MM.1S (cell line): Measurements from ENCODE around the gene SPNS2.

Experiments
- DNase-seq: peaks from one replicate; pipeline ENCODE4 v3.0.0-alpha.2; 2015
- H2AFZ ChIP-seq: fragments of 300-600 bp; sonication (generic); 2 replicates; pipeline ENCODE4 v1.6.0; 2016; ENCODE audit warnings: antibody characterized with exemption, low read length
- H3F3A ChIP-seq: fragments of 300-600 bp; sonication (generic); 2 replicates; pipeline ENCODE4 v1.6.1; 2016; ENCODE audit warnings: mild to moderate bottlenecking, antibody characterized with exemption, low read length, moderate library complexity, mixed read lengths; ENCODE audit not compliant: insufficient read depth
- H3K27ac ChIP-seq: fragments of 300-600 bp; sonication (generic); 2 replicates; pipeline ENCODE4 v1.5.1; 2016; ENCODE audit warnings: mild to moderate bottlenecking, low read length
- H3K27me3 ChIP-seq: fragments of 300-600 bp; sonication (generic); replicated peaks from 2 replicates; pipeline ENCODE4 v1.6.0; 2016; ENCODE audit warnings: low read length; ENCODE audit not compliant: insufficient read depth
- H3K36me3 ChIP-seq: fragments of 300-600 bp; sonication (generic); replicated peaks from 2 replicates; pipeline ENCODE4 v1.6.1; 2016; ENCODE audit warnings: mild to moderate bottlenecking, low read length, mixed read lengths; ENCODE audit not compliant: insufficient read depth
- H3K4me1 ChIP-seq: fragments of 300-600 bp; sonication (generic); 2 replicates; pipeline ENCODE4 v1.6.1; 2016; ENCODE audit warnings: low read length, mixed read lengths
- H3K4me2 ChIP-seq: fragments of 300-600 bp; sonication (generic); 2 replicates; pipeline ENCODE4 v1.6.0; 2016; ENCODE audit warnings: low read depth, low read length
- H3K4me3 ChIP-seq: fragments of 300-600 bp; sonication (generic); 2 replicates; pipeline ENCODE4 v1.5.1; 2016; ENCODE audit warnings: low read length, mixed read lengths
- H3K79me2 ChIP-seq: fragments of 300-600 bp; sonication (generic); 2 replicates; pipeline ENCODE4 v1.6.1; 2016; ENCODE audit warnings: mixed run types, low read length, mixed read lengths
- H3K9ac ChIP-seq: fragments of 300-600 bp; sonication (generic); 2 replicates; pipeline ENCODE4 v1.6.1; 2016; ENCODE audit warnings: low read length, mixed read lengths
- H3K9me2 ChIP-seq: fragments of 300-600 bp; sonication (generic); replicated peaks from 2 replicates; pipeline ENCODE4 v1.6.1; 2016; ENCODE audit warnings: mild to moderate bottlenecking, low read length, mixed read lengths; ENCODE audit not compliant: insufficient read depth
- H3K9me3 ChIP-seq: fragments of 300-600 bp; sonication (generic); replicated peaks from 2 replicates; pipeline ENCODE4 v1.6.1; 2016; ENCODE audit warnings: mild to moderate bottlenecking, low read length, mixed read lengths; ENCODE audit not compliant: insufficient read depth
- H4K20me1 ChIP-seq: fragments of 300-600 bp; sonication (generic); 2 replicates; pipeline ENCODE4 v1.6.1; 2016; ENCODE audit warnings: mild to moderate bottlenecking, low read length, moderate library complexity, mixed read lengths; ENCODE audit not compliant: insufficient read depth
- EZH2 ChIP-seq: fragments of 300-600 bp; sonication (generic); optimal IDR thresholded peaks from 2 replicates; pipeline ENCODE3; 2017; ENCODE audit warnings: low read depth, mild to moderate bottlenecking, antibody characterized with exemption, low read length, mixed read lengths
- EZH2phosphoT487 ChIP-seq: fragments of 300-600 bp; sonication (generic); IDR thresholded peaks from 2 replicates; pipeline ENCODE4 v1.6.1; 2018; ENCODE audit warnings: antibody characterized with exemption, low read length
- TF ChIP-seq, protein P1 (sequence below): fragments of 300-600 bp; sonication (generic); IDR thresholded peaks from 2 replicates; pipeline ENCODE4 v1.5.1; 2016; ENCODE audit warnings: antibody characterized with exemption, low read length, mixed read lengths

SPNS2 gene

DNA sequence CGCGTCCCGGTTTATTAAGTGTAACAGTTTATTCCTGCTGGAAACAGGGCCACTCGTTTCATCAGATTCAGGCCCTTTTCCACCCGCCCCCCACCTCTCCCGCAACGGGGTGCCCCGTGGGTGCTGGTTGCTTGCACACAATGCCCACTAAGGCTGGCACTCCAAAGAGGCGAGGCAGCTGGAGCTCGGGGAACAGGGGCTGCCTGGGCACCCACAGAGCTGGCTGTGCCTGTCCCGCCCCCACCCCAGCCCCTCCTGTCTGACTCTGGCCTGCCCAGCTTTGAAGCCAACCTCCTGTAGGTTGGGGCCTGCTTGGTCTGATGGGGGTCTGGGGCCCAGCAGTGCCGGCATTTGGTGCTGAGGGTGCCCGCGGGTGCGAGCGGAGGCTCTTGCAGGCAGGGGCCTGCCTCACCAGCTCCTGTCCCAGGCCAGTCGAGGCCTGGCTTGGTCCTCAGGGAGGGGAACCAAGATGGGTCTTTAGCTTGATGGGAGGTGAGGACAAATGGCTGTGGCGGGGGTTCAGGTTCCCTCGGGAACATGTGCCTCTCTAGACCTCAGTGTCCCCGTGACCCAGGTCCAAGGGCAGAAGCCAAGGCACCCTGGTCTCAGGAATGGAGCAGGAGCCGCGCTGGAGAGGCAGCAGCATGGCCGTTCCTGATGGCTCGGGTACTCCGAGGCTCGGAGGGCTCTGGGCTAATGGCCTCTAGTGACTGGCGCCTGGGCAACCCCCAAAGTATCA, 36.4 kb downstream of the SPNS2 start:
- Histone ChIP-seq H3K9me3 (no peaks in the 10 kb centered on the region), H3K79me2 (no peaks in the 10 kb centered on the region), H3K4me2 (no peak overlapping the region), H2AFZ (no peak overlapping the region), H3K36me3 (no peaks in the 10 kb centered on the region), H3K9ac (no peak overlapping the region), H3K27ac (no peak overlapping the region), H3K9me2 (no peaks in the 10 kb centered on the region), H3F3A (no peaks in the 10 kb centered on the region; the same call in 1 of the 2 replicates), H4K20me1 (no peaks in the 10 kb centered on the region), H3K27me3 (no peaks in the 10 kb centered on the region; the same call in 1 of the 2 replicates), H3K4me1 (no peaks in the 10 kb centered on the region), H3K4me3 (no peak overlapping the region)
- TF ChIP-seq EZH2phosphoT487: no peak
- TF ChIP-seq, protein P1, sequence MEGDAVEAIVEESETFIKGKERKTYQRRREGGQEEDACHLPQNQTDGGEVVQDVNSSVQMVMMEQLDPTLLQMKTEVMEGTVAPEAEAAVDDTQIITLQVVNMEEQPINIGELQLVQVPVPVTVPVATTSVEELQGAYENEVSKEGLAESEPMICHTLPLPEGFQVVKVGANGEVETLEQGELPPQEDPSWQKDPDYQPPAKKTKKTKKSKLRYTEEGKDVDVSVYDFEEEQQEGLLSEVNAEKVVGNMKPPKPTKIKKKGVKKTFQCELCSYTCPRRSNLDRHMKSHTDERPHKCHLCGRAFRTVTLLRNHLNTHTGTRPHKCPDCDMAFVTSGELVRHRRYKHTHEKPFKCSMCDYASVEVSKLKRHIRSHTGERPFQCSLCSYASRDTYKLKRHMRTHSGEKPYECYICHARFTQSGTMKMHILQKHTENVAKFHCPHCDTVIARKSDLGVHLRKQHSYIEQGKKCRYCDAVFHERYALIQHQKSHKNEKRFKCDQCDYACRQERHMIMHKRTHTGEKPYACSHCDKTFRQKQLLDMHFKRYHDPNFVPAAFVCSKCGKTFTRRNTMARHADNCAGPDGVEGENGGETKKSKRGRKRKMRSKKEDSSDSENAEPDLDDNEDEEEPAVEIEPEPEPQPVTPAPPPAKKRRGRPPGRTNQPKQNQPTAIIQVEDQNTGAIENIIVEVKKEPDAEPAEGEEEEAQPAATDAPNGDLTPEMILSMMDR: no peak
- no peak for TF ChIP-seq EZH2
- no peak for DNase-seq

GRCh38 chr17:4535667-4536258, 37.1 kb downstream of the SPNS2 start:
- Histone ChIP-seq H3K27ac (no peak overlapping the region), H3K36me3 (no peaks in the 10 kb centered on the region), H3K27me3 (no peaks in the 10 kb centered on the region), H2AFZ (no peak overlapping the region), H3K4me3 (no peak overlapping the region), H3K4me1 (no peaks in the 10 kb centered on the region), H3K9ac (no peak overlapping the region), H3K79me2 (no peaks in the 10 kb centered on the region), H3F3A (no peaks in the 10 kb centered on the region; the same call in 1 of the 2 replicates), H3K9me3 (no peaks in the 10 kb centered on the region), H3K4me2 (no peak overlapping the region), H4K20me1 (no peaks in the 10 kb centered on the region), H3K9me2 (no peaks in the 10 kb centered on the region)
- TF ChIP-seq, protein P1: no peak
- TF ChIP-seq EZH2phosphoT487 (no peak), EZH2 (no peak)
- no peak for DNase-seq

- Histone ChIP-seq H3K4me1 (no peaks in the 10 kb centered on the region), H3K4me3 (no peak overlapping the region)
Observed at GRCh38 chr17:4536259-4536741, 37.6 kb downstream of the SPNS2 start.

More at GRCh38 chr17:4536259-4536741, 37.6 kb downstream of the SPNS2 start:
- no peaks in the 10 kb centered on the region; the same call in 1 of the 2 replicates for H3F3A ChIP-seq
- H3K9ac ChIP-seq: no peak overlapping the region
- H3K27me3 ChIP-seq: no peaks in the 10 kb centered on the region
- H3K9me2 ChIP-seq: no peaks in the 10 kb centered on the region
- no peak overlapping the region for H3K27ac ChIP-seq
- TF ChIP-seq, protein P1: no peak
- TF ChIP-seq EZH2 (no peak), EZH2phosphoT487 (no peak)
- H3K36me3 ChIP-seq: no peaks in the 10 kb centered on the region
- H3K9me3 ChIP-seq: no peaks in the 10 kb centered on the region
- no peak for DNase-seq
- H3K79me2 ChIP-seq: no peaks in the 10 kb centered on the region
- H2AFZ ChIP-seq: no peak overlapping the region
- no peak overlapping the region for H3K4me2 ChIP-seq
- no peaks in the 10 kb centered on the region for H4K20me1 ChIP-seq
